K562 (cell line): Measurements from ENCODE around the gene CCL27. TPM values are rescaled to one million over a fixed set of nuclear protein-coding genes. Genes with fewer than 3 reads are reported as not detected.
A peak's percentile ranks its signal among the peaks of the same experiment; 100 is the strongest.

Source experiments
- ATAC-seq: fragments of 200-7000 bp; cut with Tn5 transposase; 3 replicates; pipeline ENCODE4 v1.9.1; 2020; ENCODE audit warnings: moderate library complexity
- BruUV-seq: library from RNA; stranded (reverse); fragments of 400-500 nt; replicated peaks from 2 replicates; lab custom pipeline; 2021; lab: Mats Ljungman, UMichigan
- CTCF ChIA-PET: fragments of 300-600 bp; formaldehyde crosslinking; extraction: SDS; loops from one replicate; lab custom pipeline; 2021; ENCODE audit warnings: low intra/inter-chr PET ratio; lab: Yijun Ruan, JAX
- POLR2A ChIA-PET: fragments of 300-600, 350-650 bp; sonication (Branson Sonifier 250); formaldehyde crosslinking; extraction: SDS; loops from one replicate; lab custom pipeline; 2021; ENCODE audit warnings: antibody characterized with exemption, inconsistent platforms; lab: Yijun Ruan, JAX
- DNase-seq, 4 experiments: peaks; one replicate each; pipeline versions ENCODE4 v3.0.0 to v3.0.0-alpha.2; 2011 to 2018; ENCODE audit warnings: low spot score in 3 of 4, mixed read lengths in 3 of 4; ENCODE audit errors: extremely low read depth in 1 of 4
- FAIRE-seq: peaks from 2 replicates; lab custom pipeline; 2011; peaks lifted over from hg19 to GRCh38; lab: Jason Lieb, UNC
- H2AFZ ChIP-seq: 2 replicates; pipeline ENCODE4 v1.6.0; 2011; ENCODE audit warnings: low read depth, low read length, control low read depth, inconsistent platforms
- H3K27ac ChIP-seq: fragments of 200-600 bp; 3 replicates; pipeline ENCODE4 v1.8.0; 2011; ENCODE audit warnings: low read depth, mild to moderate bottlenecking, control low read depth, inconsistent platforms, low read length, moderate library complexity, mixed read lengths; ENCODE audit errors: extremely low read depth
- H3K27me3 ChIP-seq, 2 experiments: fragments of 300-600 bp in 1 of 2; 2 replicates in 1 of 2; 3 replicates in 1 of 2; pipeline versions ENCODE4 v1.6.0 to v1.8.0; 2011; ENCODE audit warnings: inconsistent platforms in 2 of 2, low read length in 2 of 2, mild to moderate bottlenecking in 1 of 2, mixed read lengths in 1 of 2, moderate library complexity in 1 of 2; ENCODE audit not compliant: control insufficient read depth in 2 of 2, insufficient read depth in 2 of 2
- H3K36me3 ChIP-seq: fragments of 300-600 bp; 3 replicates; pipeline ENCODE4 v1.8.0; 2011; ENCODE audit warnings: mild to moderate bottlenecking, low read length, inconsistent platforms; ENCODE audit not compliant: control insufficient read depth, insufficient read depth
- H3K4me1 ChIP-seq, 2 experiments: fragments of 200-600 bp in 1 of 2; replicated peaks in 1 of 2; 2 replicates in 1 of 2; 3 replicates in 1 of 2; pipeline versions ENCODE4 v1.5.1 to v1.8.0; 2011; ENCODE audit warnings: inconsistent platforms in 2 of 2, low read length in 2 of 2, mild to moderate bottlenecking in 1 of 2, mixed read lengths in 1 of 2, moderate library complexity in 1 of 2; ENCODE audit not compliant: control insufficient read depth in 2 of 2, insufficient read depth in 2 of 2
- H3K4me2 ChIP-seq: 2 replicates; pipeline ENCODE4 v1.6.1; 2011; ENCODE audit warnings: low read length, control low read depth, inconsistent platforms, mixed read lengths; ENCODE audit not compliant: insufficient read depth
- H3K4me3 ChIP-seq: fragments of 200-600 bp; sonication (generic), shearing (Covaris generic); 2 replicates; pipeline ENCODE4 v1.5.1; 2016; ENCODE audit warnings: control low read depth, inconsistent platforms
- H3K79me2 ChIP-seq: fragments of 200-600 bp; 3 replicates; pipeline ENCODE4 v1.8.0; 2011; ENCODE audit warnings: low read length, inconsistent platforms; ENCODE audit not compliant: control insufficient read depth, insufficient read depth
- H3K9ac ChIP-seq, 2 experiments: 2 replicates each; pipeline versions ENCODE4 v1.6.0 to v1.6.1; 2011; ENCODE audit warnings: low read depth in 2 of 2, low read length in 2 of 2, control low read depth in 1 of 2, inconsistent platforms in 1 of 2, mild to moderate bottlenecking in 1 of 2, mixed read lengths in 1 of 2; ENCODE audit not compliant: insufficient read depth in 1 of 2
- H3K9me1 ChIP-seq: one replicate; pipeline ENCODE4 v1.6.0; 2011; ENCODE audit warnings: inconsistent platforms, mild to moderate bottlenecking, low read length, moderate library complexity; ENCODE audit not compliant: control insufficient read depth, insufficient read depth
- H3K9me3 ChIP-seq: replicated peaks from 2 replicates; pipeline ENCODE4 v1.5.1; 2011; ENCODE audit warnings: low read depth, low read length, inconsistent platforms; ENCODE audit not compliant: control insufficient read depth, insufficient read depth
- H4K20me1 ChIP-seq: replicated peaks from 2 replicates; pipeline ENCODE4 v1.6.1; 2011; ENCODE audit warnings: low read length, inconsistent platforms, mixed read lengths; ENCODE audit not compliant: control insufficient read depth, insufficient read depth
- EZH2 ChIP-seq: IDR thresholded peaks from 2 replicates; pipeline ENCODE4 v1.6.1; 2012; ENCODE audit warnings: low read depth, mild to moderate bottlenecking, inconsistent platforms, low read length, borderline replicate concordance
- MAFF ChIP-seq: IDR thresholded peaks from 2 replicates; pipeline ENCODE4 v1.6.1; 2012; ENCODE audit warnings: low read length, improper control_type of control experiment
- MTA3 ChIP-seq: fragments of 450-650 bp; formaldehyde crosslinking; IDR thresholded peaks from 2 replicates; pipeline ENCODE4 v1.6.1; 2017; ENCODE audit warnings: mild to moderate bottlenecking, borderline replicate concordance
- ZBTB1 ChIP-seq: sonication (generic); formaldehyde crosslinking; IDR thresholded peaks from 2 replicates; pipeline ENCODE4 v1.8.1; 2023; ENCODE audit warnings: missing genetic modification reagents, low read depth, mild to moderate bottlenecking, borderline replicate concordance
- ZBTB8A ChIP-seq: fragments of 450-650 bp; IDR thresholded peaks from 2 replicates; pipeline ENCODE4 v1.6.1; 2018; ENCODE audit warnings: mild to moderate bottlenecking, moderate library complexity; ENCODE audit not compliant: partially characterized antibody
- ZNF143 ChIP-seq: sonication (generic); formaldehyde crosslinking; IDR thresholded peaks from 2 replicates; pipeline ENCODE4 v1.9.0; 2022; ENCODE audit warnings: mild to moderate bottlenecking, missing genetic modification reagents
- ZNF280A ChIP-seq: fragments of 450-650 bp; IDR thresholded peaks from 2 replicates; pipeline ENCODE4 v1.6.1; 2018; ENCODE audit warnings: mild to moderate bottlenecking, low read depth; ENCODE audit not compliant: partially characterized antibody
- ZNF398 ChIP-seq: fragments of 250-450 bp; sonication (Bioruptor Pico); IDR thresholded peaks from 2 replicates; pipeline ENCODE4 v1.8.0; 2021; ENCODE audit warnings: moderate library complexity, mild to moderate bottlenecking, inconsistent platforms
- ZNF511 ChIP-seq: sonication (generic); formaldehyde crosslinking; IDR thresholded peaks from 2 replicates; pipeline ENCODE4 v1.8.0; 2022; ENCODE audit warnings: mild to moderate bottlenecking, missing genetic modification reagents
- WGBS: fragments of 100-300 bp; shearing (Covaris generic); methylation state at CpG from one replicate; pipeline ENCODE4 v1.1.6; 2016; ENCODE audit warnings: low coverage, mixed read lengths; ENCODE audit not compliant: insufficient coverage; ENCODE audit errors: missing lambda C conversion rate; 5-methylcytosine and 5-hydroxymethylcytosine counted together
- in situ Hi-C: fragments of 300-500 bp; cut with MboI; formaldehyde crosslinking; loops from 4 replicates; pipeline ENCODE4 v1.15.0; 2018; ENCODE audit warnings: inconsistent platforms, mixed read lengths
- intact Hi-C: fragments of 100-400 bp; cut with micrococcal nuclease; formaldehyde crosslinking; loops from 2 replicates; pipeline ENCODE4 v1.14.2; 2022
- polyA plus RNA-seq, 8 experiments: library from polyadenylated mRNA; depleted of rRNA in 4 of 8; stranded (reverse) in 5 of 8; unstranded in 3 of 8; fragments of >200 nt; fragmentation: Nextera tagmentation in 2 of 8; fragmentation: Illumina TruSeq in 1 of 8; extraction: Ambion mirVana in 2 of 8; extraction: Trizol in 1 of 8; gene quantifications; 2 replicates each; pipeline versions ENCODE4 v1.2.1 to v1.2.3, GENCODE V29; 2011 to 2014; ENCODE audit warnings: inconsistent platforms in 1 of 8, missing spikeins in 1 of 8
- total RNA-seq, 7 experiments: library from RNA; depleted of rRNA in 6 of 7; stranded (reverse); fragments of >200 nt in 6 of 7; fragmentation: Illumina TruSeq in 2 of 7; extraction: Trizol in 2 of 7; gene quantifications; 2 replicates each; pipeline versions ENCODE4 v1.2.1 to v1.2.3, GENCODE V29; 2011 to 2021; ENCODE audit warnings: low replicate concordance in 1 of 7

CCL27 gene
- total and polyA plus RNA-seq, 9 of the 15 experiments (the other 6 are each of a cell fraction or from before 2014, with no cell fraction given) = 0.10 to 0.53 (median 0.27) TPM; not detected in 5

- H3K79me2 ChIP-seq = no peaks in the 10 kb centered on the region
- ChIA-PET POLR2A (no interaction called here), CTCF (no interaction called here)
- in situ Hi-C loops (no loop called here), intact Hi-C loops (no loop called here)
- peaks cover 9 to 20% of the 10 kb centered on the region in 2 experiments for H3K4me1 ChIP-seq
- H2AFZ ChIP-seq = no peak overlapping the region
- H4K20me1 ChIP-seq = no peaks in the 10 kb centered on the region
- ATAC-seq (no peak), DNase-seq (no peak), FAIRE-seq (no peak)
- H3K27ac ChIP-seq = no peak overlapping the region
- H3K9me3 ChIP-seq = no peaks in the 10 kb centered on the region
- H3K4me3 ChIP-seq = no peak overlapping the region
- no peaks in the 10 kb centered on the region for H3K27me3 ChIP-seq
- H3K9me1 ChIP-seq = peaks cover 2% of the 10 kb centered on the region
- WGBS = 79% methylated on average over 13 of the region's 14 CpGs
- H3K36me3 ChIP-seq = no peaks in the 10 kb centered on the region
- no TSS peak for BruUV-seq
- TF ChIP-seq MAFF (no peak), ZBTB1 (CRISPR knock-in tag) (no peak), ZNF280A (no peak)
- no peak overlapping the region for H3K9ac ChIP-seq
- no peak overlapping the region for H3K4me2 ChIP-seq
Observed at GRCh38 chr9:34658461-34658860, 4.0 kb downstream of the CCL27 start.

- ATAC-seq (no peak), DNase-seq (no peak), FAIRE-seq (no peak)
- no peak overlapping the region for H2AFZ ChIP-seq
- H3K36me3 ChIP-seq = no peaks in the 10 kb centered on the region
- POLR2A ChIA-PET = no interaction called here
- H3K27me3 ChIP-seq = no peaks in the 10 kb centered on the region
- H4K20me1 ChIP-seq = no peaks in the 10 kb centered on the region
- BruUV-seq = no TSS peak
- H3K9ac ChIP-seq = peak overlapping the region in 1 of 2 experiments; percentile 23; a peak in 1 of 4 replicates
- no peak for TF ChIP-seq ZBTB8A
- no peak for TF ChIP-seq ZNF398 (CRISPR knock-in tag)
- no peak for TF ChIP-seq ZNF143 (CRISPR knock-in tag)
- no peak for TF ChIP-seq ZNF511
- TF ChIP-seq MTA3 = no peak
- no peak for TF ChIP-seq EZH2
- no peaks in the 10 kb centered on the region for H3K79me2 ChIP-seq
- WGBS = 58% methylated on average over 4 of the region's 5 CpGs
- in situ Hi-C loops = no loop called here
- H3K4me1 ChIP-seq = peaks cover 21 to 34% of the 10 kb centered on the region in 2 experiments
- intact Hi-C loops = no loop called here
- no peak overlapping the region for H3K4me3 ChIP-seq
- no peak overlapping the region for H3K27ac ChIP-seq
- CTCF ChIA-PET = no interaction called here
- no peaks in the 10 kb centered on the region for H3K9me1 ChIP-seq
- H3K4me2 ChIP-seq = no peak overlapping the region
- no peaks in the 10 kb centered on the region for H3K9me3 ChIP-seq
Observed at GRCh38 chr9:34656992-34657391, 5.5 kb downstream of the CCL27 start.
